ENCODE measurements around the gene ACBD4.

The ACBD4 gene

DNA sequence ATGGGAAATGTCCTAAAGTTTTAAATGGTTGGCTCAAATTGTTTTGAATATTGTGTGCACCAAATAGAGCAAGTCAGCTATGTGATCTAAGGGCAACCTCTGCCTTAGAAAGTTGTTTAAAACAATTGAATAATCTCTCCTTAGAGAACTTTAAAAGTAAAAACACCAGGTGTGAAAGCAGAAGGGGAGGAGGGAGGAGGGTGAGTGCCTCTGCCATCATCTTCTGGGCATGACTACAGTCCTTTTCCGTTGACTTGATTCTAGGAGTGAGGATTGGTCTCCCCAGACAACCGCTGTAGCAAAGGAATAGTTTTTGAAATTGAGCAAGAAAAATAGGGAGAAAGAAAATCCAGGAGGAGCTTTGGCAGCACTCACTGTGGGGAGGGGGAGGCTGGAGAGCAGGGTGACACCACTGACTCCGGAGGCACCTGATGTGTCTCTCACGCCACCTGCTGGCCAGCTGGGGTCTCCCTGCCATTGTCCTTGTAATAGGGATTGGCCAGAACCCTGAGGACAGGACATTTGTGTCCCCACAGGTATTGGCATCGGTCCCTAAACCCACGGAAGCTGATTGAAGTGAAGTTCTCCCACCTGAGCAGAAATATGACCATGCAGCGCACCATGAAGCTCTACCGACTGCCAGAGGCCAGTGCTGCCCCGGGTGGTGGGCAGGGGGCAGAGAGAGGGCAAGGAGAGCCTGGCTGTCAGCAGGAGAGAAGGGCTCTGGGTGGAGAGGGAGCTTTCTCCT is 36.4 kb upstream of the ACBD4 start:
- Mint-ChIP-seq H3K4me3 (no peak overlapping the region), H3K4me1 (no peaks in the 10 kb centered on the region), H3K9me3 (no peaks in the 10 kb centered on the region), H3K36me3 (peaks cover 100% of the 10 kb centered on the region), H3K27ac (peak overlapping the region; percentile 50)
- peak; percentile 59 to 83 for DNase-seq (ENCODE audit: low spot score in 2 of 2)
- ATAC-seq: peak; percentile 89

DNA sequence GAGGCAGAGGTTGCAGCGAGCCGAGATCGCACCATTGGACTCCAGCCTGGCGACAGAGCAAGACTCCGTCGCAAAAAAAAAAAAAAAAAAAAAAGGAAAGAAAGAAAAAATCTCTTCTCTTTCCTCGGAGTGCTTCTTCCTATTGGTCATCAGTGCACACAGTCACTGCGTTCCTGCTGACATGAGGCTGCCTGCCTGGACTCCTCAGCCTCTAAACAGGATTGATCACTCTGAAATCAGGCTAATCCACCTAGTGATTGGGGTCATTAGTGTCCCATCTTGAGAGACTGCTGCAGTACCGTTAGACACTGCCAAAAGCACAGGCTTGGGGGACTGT is 34.0 kb upstream of the ACBD4 start:
- Mint-ChIP-seq H3K4me3 (no peak overlapping the region), H3K36me3 (peaks cover 100% of the 10 kb centered on the region), H3K4me1 (no peaks in the 10 kb centered on the region), H3K27ac (no peak overlapping the region), H3K9me3 (no peaks in the 10 kb centered on the region)
- no peak for DNase-seq (ENCODE audit: low spot score in 2 of 2)
- ATAC-seq: no peak

GRCh38 chr17:45101883-45102811 is 33.3 kb upstream of the ACBD4 start:
- no peak for DNase-seq (ENCODE audit: low spot score in 2 of 2)
- H3K27ac Mint-ChIP-seq: peak overlapping the region; percentile 35
- no peak overlapping the region for H3K4me3 Mint-ChIP-seq
- no peaks in the 10 kb centered on the region for H3K9me3 Mint-ChIP-seq
- no peak for ATAC-seq
- no peaks in the 10 kb centered on the region for H3K4me1 Mint-ChIP-seq
- peaks cover 94% of the 10 kb centered on the region for H3K36me3 Mint-ChIP-seq

- Mint-ChIP-seq H3K4me1 (no peaks in the 10 kb centered on the region), H3K36me3 (peaks cover 87% of the 10 kb centered on the region), H3K27ac (peak overlapping the region; percentile 35), H3K4me3 (no peak overlapping the region), H3K9me3 (no peaks in the 10 kb centered on the region)
- ATAC-seq (no peak), DNase-seq (ENCODE audit: low spot score in 2 of 2) (no peak)
Observed at GRCh38 chr17:45102856-45103255, 32.6 kb upstream of the ACBD4 start.

GRCh38 chr17:45103269-45103795 is 32.2 kb upstream of the ACBD4 start:
- DNase-seq (ENCODE audit: low spot score in 2 of 2) (no peak), ATAC-seq (no peak)
- peak overlapping the region; percentile 35 for H3K27ac Mint-ChIP-seq
- H3K4me3 Mint-ChIP-seq: no peak overlapping the region
- H3K9me3 Mint-ChIP-seq: no peaks in the 10 kb centered on the region
- peaks cover 86% of the 10 kb centered on the region for H3K36me3 Mint-ChIP-seq
- peaks cover 4% of the 10 kb centered on the region for H3K4me1 Mint-ChIP-seq

DNA sequence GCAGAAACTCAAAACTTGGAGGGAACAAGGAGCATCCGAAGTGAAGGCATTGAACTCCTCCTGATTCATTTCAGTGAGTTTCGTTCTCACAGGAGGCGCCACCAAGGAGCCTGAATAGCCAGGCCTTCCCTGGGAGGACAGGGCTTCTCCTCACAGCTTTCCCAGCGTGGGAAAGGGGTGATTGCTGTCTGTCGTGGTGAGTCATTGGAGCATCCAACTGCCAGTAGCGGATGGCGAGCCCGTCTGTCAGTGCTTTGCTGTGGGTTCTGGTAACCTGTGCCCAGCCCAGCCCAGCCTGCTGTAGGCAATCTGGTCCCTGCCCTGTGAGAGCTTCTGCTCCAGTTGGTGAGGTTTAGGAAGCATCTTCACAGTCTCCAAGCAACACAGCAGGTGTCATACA is 31.5 kb upstream of the ACBD4 start:
- peaks cover 5% of the 10 kb centered on the region for H3K4me1 Mint-ChIP-seq
- H3K4me3 Mint-ChIP-seq: no peak overlapping the region
- H3K36me3 Mint-ChIP-seq: peaks cover 86% of the 10 kb centered on the region
- DNase-seq (ENCODE audit: low spot score in 2 of 2): no peak
- no peak for ATAC-seq
- no peaks in the 10 kb centered on the region for H3K9me3 Mint-ChIP-seq
- H3K27ac Mint-ChIP-seq: peak overlapping the region; percentile 12

DNA sequence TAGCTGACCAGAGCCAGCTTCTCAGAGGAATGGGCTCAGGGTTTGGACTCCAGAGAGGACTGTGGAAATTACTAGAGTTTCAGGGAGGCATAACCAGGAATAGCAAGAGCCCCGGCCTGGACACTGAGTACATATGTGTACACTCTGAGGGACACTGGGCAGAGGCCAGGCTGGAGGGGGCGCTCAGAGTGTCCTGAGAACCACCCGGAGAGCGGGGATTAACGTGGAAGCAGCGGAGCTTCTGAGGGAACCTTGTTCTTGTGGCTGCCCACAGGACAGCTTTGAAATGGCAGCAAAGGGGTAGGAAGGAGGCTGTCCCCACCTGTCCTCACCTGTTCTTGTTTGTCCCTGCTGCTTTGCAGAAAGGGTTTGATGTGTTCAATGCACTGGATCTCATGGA is 31.0 kb upstream of the ACBD4 start:
- no peak overlapping the region for H3K4me3 Mint-ChIP-seq
- ATAC-seq: no peak
- peak overlapping the region; percentile 12 for H3K27ac Mint-ChIP-seq
- no peak for DNase-seq (ENCODE audit: low spot score in 2 of 2)
- H3K36me3 Mint-ChIP-seq: peaks cover 86% of the 10 kb centered on the region
- no peaks in the 10 kb centered on the region for H3K9me3 Mint-ChIP-seq
- peaks cover 5% of the 10 kb centered on the region for H3K4me1 Mint-ChIP-seq

DNA sequence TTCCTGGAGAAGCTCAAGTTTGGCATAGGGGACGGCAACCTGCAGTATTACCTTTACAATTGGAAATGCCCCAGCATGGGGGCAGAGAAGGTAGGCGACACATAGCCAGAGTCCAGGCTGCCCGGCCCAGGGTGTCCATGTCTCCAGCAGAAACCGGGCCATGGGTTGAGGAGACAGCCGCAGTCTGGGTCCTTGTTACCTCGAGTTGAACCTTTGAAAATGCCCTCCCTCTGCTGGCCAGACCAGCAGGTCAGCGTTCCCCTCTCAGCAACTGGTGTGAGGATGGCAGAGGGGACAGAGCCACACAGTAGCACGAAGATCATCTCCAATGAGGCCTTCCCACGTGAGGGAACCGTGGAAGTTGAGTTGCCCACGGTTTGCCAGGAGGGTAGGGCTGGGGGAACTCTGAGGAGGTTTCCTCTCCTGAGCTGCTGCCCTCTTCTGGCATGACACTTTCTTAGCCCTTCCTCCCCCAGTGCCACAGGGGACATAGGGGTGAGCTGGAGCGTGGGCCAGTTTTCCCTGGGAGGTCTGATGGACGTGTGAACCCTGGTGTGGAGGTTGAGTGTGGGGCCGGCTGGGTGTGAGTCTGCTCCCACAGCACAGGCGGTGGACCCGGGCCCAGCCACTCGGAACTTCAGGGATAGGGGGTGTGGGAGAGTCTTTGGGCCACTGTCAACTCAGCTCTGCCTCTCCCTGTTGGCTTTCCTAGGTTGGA is 30.4 kb upstream of the ACBD4 start:
- no peak overlapping the region for H3K4me3 Mint-ChIP-seq
- H3K27ac Mint-ChIP-seq: peak overlapping the region; percentile 12
- ATAC-seq (no peak), DNase-seq (ENCODE audit: low spot score in 2 of 2) (no peak)
- H3K4me1 Mint-ChIP-seq: peaks cover 5% of the 10 kb centered on the region
- H3K36me3 Mint-ChIP-seq: peaks cover 82% of the 10 kb centered on the region
- no peaks in the 10 kb centered on the region for H3K9me3 Mint-ChIP-seq

GRCh38 chr17:45106096-45106495 is 29.4 kb upstream of the ACBD4 start:
- no peaks in the 10 kb centered on the region for H3K9me3 Mint-ChIP-seq
- no peak for DNase-seq (ENCODE audit: low spot score in 2 of 2)
- peaks cover 72% of the 10 kb centered on the region for H3K36me3 Mint-ChIP-seq
- H3K27ac Mint-ChIP-seq: no peak overlapping the region
- no peak overlapping the region for H3K4me3 Mint-ChIP-seq
- ATAC-seq: no peak
- H3K4me1 Mint-ChIP-seq: peaks cover 5% of the 10 kb centered on the region

GRCh38 chr17:45106582-45106981 is 28.9 kb upstream of the ACBD4 start:
- Mint-ChIP-seq H3K9me3 (no peaks in the 10 kb centered on the region), H3K4me1 (peaks cover 5% of the 10 kb centered on the region), H3K36me3 (peaks cover 67% of the 10 kb centered on the region), H3K27ac (no peak overlapping the region), H3K4me3 (no peak overlapping the region)
- DNase-seq (ENCODE audit: low spot score in 2 of 2) (no peak), ATAC-seq (no peak)

DNA sequence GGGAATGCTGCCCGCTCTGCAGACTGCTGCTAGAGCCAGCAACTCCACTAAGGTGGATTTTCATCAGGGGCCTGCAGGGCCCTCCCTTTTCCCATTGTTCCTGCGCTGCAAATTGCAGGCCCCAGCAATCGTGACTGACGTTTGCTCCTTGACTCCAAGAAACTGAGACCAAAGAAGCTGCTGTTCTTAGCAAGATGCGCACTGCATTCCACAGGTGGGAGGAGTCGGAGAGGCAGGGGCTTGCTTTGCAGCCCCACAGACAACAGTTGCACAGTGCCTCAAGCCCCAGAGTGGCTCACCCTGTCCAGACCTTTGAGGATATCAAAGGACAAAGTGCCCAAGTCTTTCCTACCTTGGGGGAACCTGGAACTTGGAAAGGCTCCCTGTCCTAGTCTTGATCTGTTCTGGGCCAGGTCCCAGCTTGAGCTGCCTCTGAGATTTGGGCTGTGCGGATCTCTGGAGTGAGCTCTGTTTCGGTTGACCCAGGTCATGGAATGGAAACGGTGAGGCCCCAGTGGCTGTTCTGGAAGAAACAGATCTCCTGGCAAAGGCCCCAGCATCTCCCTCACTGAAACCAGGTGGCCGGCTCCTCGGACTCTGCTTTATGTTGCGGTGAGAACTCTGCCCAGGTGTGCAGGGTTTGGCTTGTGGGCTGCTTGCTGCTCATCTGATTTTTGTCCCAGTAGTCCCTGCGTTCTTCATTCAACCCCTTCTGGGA is 28.0 kb upstream of the ACBD4 start:
- ATAC-seq (no peak), DNase-seq (ENCODE audit: low spot score in 2 of 2) (no peak)
- Mint-ChIP-seq H3K36me3 (peaks cover 58% of the 10 kb centered on the region), H3K27ac (no peak overlapping the region), H3K4me1 (peaks cover 5% of the 10 kb centered on the region), H3K4me3 (no peak overlapping the region), H3K9me3 (no peaks in the 10 kb centered on the region)

- no peak for ATAC-seq
- H3K27ac Mint-ChIP-seq: no peak overlapping the region
- no peak for DNase-seq (ENCODE audit: low spot score in 2 of 2)
- H3K9me3 Mint-ChIP-seq: no peaks in the 10 kb centered on the region
- H3K4me3 Mint-ChIP-seq: no peak overlapping the region
- peaks cover 52% of the 10 kb centered on the region for H3K36me3 Mint-ChIP-seq
- H3K4me1 Mint-ChIP-seq: peaks cover 5% of the 10 kb centered on the region
Observed at GRCh38 chr17:45108051-45108450, 27.4 kb upstream of the ACBD4 start.

DNA sequence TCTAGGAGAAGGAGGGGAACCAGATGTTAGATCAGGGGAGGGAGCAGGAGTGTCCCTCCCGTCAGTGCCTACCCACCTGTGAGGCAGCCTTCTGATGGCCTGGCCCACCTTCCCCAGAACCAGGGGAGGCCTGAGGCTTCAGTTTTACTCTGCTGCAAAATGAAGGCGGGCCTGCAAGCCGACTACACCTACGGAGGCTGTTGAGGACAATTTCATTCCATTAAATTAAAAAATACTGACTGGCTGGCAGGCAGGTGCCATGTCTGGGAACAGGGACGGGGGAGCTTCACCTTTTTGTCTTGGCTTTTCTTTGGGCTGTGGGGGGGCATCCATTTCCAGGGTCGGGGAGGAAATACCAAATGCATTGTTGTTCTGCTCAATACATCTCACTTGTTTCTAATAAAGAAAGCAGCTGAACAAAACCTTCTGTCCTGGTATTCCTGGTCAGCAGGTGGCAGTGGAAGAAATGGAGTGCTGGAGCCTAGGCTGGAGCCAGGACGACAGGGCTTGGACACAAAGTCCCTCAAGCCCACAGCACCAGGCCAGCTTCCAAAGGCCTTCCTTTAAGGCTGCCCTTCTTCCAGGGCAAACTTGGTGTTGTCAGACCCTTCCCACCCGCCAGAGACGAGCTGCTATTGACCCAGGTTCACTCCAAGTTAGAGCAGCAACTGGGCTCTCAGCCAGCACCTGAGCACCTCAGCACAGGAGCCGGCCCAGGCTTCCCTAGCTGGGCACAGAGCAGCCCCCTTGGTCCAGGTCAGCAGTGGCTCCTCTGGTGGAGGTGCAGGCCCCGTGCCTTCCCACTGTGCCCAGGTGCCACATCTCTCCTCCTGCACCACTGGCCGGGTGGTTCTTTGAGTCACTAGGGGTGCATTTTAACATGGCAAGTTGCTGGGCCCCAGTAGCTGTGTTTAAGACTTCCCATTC is 26.6 kb upstream of the ACBD4 start:
- Mint-ChIP-seq H3K9me3 (no peaks in the 10 kb centered on the region), H3K36me3 (peaks cover 44% of the 10 kb centered on the region), H3K27ac (peak overlapping the region; percentile 21), H3K4me3 (no peak overlapping the region), H3K4me1 (peaks cover 5% of the 10 kb centered on the region)
- no peak for DNase-seq (ENCODE audit: low spot score in 2 of 2)
- no peak for ATAC-seq
